Lower lobe of right lung (tissue), 2 donors: ENCODE results near the gene TMC6. TPM values are rescaled to one million over a fixed set of nuclear protein-coding genes. Genes with fewer than 3 reads are reported as not detected.
A peak's percentile ranks its signal among the peaks of the same experiment; 100 is the strongest.

Experiments
- ATAC-seq, 2 donors: fragments of 200-7000 bp; cut with Tn5 transposase; one replicate each; pipeline ENCODE4 v1.9.1; 2020 to 2022; ENCODE audit warnings: mild to moderate bottlenecking in 2 of 2, moderate library complexity in 2 of 2
- DNase-seq: peaks from one replicate; pipeline ENCODE4 v3.0.0-alpha.2; 2020
- H3K27ac ChIP-seq: fragments of 200-600 bp; one replicate; pipeline ENCODE4 v1.8.0; 2022
- H3K27me3 ChIP-seq: fragments of 200-600 bp; one replicate; pipeline ENCODE4 v1.8.0; 2022; ENCODE audit warnings: low read depth
- H3K36me3 ChIP-seq: fragments of 200-600 bp; one replicate; pipeline ENCODE4 v1.8.0; 2022; ENCODE audit warnings: mild to moderate bottlenecking
- H3K4me1 ChIP-seq: fragments of 200-600 bp; one replicate; pipeline ENCODE4 v1.8.0; 2022
- H3K4me3 ChIP-seq: fragments of 200-600 bp; one replicate; pipeline ENCODE4 v1.8.0; 2022; ENCODE audit warnings: mild to moderate bottlenecking
- H3K9me3 ChIP-seq: fragments of 200-600 bp; one replicate; pipeline ENCODE4 v1.8.0; 2022
- intact Hi-C: fragments of 100-400 bp; cut with DNase I; formaldehyde crosslinking; loops from one replicate; pipeline ENCODE4 v1.11.0; 2022
- total RNA-seq: library from RNA; stranded (reverse); fragmentation: NEBNext Ultra II Directional; extraction: Animal tissue kit (Norgen Biotek cat#: 25700); gene quantifications from one replicate; pipeline ENCODE4 v1.2.1, GENCODE V29; 2021
- TF ChIP-seq, protein P1 (sequence below): fragments of 200-600 bp; IDR thresholded peaks from one replicate; pipeline ENCODE4 v1.8.0; 2022; ENCODE audit warnings: antibody characterized with exemption, mild to moderate bottlenecking
- donor health status: DM: no; HTN: yes; CAD: no; lungs with severe emphysema.

Gene TMC6
- total RNA-seq, 1 donor from 2014 or later = 173 TPM

DNA sequence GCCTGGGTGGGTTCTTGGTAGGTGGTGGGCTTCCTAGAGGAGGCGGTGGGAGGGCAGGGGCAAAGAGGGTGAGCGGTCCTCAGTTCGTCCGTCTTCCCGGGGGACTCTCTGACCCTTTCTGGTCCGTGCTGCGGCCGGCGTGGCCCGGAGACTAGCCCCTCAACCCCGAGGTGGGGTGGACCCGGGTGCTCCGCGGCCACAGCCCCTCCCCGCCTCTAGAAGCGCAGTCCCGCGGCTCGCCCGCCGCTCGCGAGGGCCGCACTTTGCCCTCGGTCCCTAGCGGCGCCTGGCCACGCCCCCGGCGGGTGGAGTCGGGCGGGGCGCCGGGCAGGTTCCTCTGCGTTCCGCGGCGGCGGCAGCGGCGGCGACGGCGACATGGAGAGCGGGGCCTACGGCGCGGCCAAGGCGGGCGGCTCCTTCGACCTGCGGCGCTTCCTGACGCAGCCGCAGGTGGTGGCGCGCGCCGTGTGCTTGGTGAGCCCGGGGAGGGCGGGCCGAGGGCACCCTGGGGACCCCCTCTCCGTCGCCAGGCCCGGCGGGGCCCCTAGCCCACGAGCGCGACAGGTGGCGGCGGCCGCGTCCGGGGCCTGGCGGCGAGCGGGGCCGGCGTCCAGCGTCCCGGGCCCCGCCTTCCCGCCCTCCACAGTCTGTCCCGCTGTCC is 39.8 kb upstream of the TMC6 start, which contains the start of gene SYNGR2:
TSS of gene SYNGR2 (plus strand) at position 340 of the 661 bp plus-strand sequence. CDS start at position 376, 36 bp downstream.
- TF ChIP-seq, protein P1, sequence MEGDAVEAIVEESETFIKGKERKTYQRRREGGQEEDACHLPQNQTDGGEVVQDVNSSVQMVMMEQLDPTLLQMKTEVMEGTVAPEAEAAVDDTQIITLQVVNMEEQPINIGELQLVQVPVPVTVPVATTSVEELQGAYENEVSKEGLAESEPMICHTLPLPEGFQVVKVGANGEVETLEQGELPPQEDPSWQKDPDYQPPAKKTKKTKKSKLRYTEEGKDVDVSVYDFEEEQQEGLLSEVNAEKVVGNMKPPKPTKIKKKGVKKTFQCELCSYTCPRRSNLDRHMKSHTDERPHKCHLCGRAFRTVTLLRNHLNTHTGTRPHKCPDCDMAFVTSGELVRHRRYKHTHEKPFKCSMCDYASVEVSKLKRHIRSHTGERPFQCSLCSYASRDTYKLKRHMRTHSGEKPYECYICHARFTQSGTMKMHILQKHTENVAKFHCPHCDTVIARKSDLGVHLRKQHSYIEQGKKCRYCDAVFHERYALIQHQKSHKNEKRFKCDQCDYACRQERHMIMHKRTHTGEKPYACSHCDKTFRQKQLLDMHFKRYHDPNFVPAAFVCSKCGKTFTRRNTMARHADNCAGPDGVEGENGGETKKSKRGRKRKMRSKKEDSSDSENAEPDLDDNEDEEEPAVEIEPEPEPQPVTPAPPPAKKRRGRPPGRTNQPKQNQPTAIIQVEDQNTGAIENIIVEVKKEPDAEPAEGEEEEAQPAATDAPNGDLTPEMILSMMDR = no peak
- H3K36me3 ChIP-seq = peaks cover 25% of the 10 kb centered on the region
- no peaks in the 10 kb centered on the region for H3K9me3 ChIP-seq
- DNase-seq = peak; percentile 93
- H3K4me1 ChIP-seq = peaks cover 49% of the 10 kb centered on the region
- peak; percentile 86 to 90 for ATAC-seq
- intact Hi-C loops = no loop called here
- H3K4me3 ChIP-seq = peak within 1 kb of the TSS; percentile 90
- no peaks in the 10 kb centered on the region for H3K27me3 ChIP-seq
- peak within 1 kb of the TSS; percentile 86 for H3K27ac ChIP-seq

DNA sequence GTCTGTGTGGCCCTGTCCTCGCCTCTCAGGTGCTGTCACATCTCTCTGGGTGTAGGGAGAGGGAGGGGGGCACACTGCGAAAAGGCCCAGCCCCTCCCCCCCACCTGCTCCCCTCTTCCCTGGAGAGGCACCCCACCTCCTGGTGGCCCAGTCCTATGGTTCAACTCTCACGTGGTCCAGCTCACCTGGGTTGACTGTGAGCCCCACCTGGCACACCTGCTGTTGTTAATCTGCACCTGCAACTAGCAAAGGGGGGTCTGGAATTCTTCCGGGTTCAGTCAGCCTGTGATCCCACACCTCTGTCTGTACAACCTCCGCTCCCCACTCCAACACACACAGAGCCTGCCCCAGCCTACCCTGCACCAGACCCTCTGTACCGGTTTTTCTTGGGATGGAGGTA is 37.9 kb upstream of the TMC6 start:
- peaks cover 6% of the 10 kb centered on the region for H3K36me3 ChIP-seq
- no peaks in the 10 kb centered on the region for H3K27me3 ChIP-seq
- TF ChIP-seq, protein P1 = no peak
- no peak for ATAC-seq
- DNase-seq = no peak
- intact Hi-C loops = no loop called here
- no peaks in the 10 kb centered on the region for H3K9me3 ChIP-seq
- peaks cover 29% of the 10 kb centered on the region for H3K4me1 ChIP-seq
- H3K4me3 ChIP-seq = no peak overlapping the region
- H3K27ac ChIP-seq = no peak overlapping the region

DNA sequence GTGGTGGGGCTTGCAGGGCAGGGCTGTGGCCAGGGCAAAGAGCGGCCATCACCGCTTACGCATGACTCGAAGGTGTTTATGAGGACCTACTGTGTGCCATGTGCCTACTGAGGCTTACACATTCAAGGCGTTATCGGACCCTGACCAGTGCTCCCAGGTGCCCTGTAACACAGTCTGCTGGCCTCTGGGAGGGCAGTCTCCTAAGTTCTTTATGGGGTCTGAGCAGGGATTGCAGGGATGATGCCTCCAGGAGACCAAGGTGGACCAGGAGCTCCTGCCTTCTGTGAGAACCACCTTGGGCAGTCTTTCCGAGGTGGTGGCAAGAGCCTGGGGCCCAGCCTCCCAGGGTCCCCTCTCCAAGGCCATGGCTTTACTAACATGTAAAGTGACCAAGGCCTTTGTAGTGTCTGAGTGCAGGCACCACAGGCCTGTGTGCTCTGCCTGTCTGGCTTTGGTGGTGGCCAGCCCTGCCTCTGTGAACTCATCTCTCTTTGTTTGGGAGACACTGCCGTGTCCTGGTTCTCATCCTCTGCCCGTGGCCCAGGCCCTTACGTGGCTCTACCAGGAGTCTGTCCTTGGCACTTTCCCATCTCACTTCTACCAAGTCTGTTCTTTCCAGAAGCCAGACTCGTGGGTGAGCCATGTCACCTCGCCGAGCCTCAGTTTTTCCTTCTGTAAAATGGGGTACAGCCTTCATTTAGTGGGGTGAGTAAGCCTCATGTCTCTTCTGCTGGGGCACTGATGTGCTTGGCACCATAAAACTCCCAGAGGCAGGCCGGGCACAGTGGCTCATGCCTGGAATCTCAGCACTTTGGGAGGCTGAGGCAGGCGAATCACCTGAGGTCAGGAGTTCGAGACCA is 36.4 kb upstream of the TMC6 start:
- Histone ChIP-seq H3K36me3 (no peaks in the 10 kb centered on the region), H3K4me3 (no peak overlapping the region), H3K27me3 (no peaks in the 10 kb centered on the region), H3K9me3 (no peaks in the 10 kb centered on the region), H3K27ac (no peak overlapping the region), H3K4me1 (peaks cover 15% of the 10 kb centered on the region)
- DNase-seq (no peak), ATAC-seq (no peak)
- TF ChIP-seq, protein P1 = no peak
- intact Hi-C loops = no loop called here

DNA sequence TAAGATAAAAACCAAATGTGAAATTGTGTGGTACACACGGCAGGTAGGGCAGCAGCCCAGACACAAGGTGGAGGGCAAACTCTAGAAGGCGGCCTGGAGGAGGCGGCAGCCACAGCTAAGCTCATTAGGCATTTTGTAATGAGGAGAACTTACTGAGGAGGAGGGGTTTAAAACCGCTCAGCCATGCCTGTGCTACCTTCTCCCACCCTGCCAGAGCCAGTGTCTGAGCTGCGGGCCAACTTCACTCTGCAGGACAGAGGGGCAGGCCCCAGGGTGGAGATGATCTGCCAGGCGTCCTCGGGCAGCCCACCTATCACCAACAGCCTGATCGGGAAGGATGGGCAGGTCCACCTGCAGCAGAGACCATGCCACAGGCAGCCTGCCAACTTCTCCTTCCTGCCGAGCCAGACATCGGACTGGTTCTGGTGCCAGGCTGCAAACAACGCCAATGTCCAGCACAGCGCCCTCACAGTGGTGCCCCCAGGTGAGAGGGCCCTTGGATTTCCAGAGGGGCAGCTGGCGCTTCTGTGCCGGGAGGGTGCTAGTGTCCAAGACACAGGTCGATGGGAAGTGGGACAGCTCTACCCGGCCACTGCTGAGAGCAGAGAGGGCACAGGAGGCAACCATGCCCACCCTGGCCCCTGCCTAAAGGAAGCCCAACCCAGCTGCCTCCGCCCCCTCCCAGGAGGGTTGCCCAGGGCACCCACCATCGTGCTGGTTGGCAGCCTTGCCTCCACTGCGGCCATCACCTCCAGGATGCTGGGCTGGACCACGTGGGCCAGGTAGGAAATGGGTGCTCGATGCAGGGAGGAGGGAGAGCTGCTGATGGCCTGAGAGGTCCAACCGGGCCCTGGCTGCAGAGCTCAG is 35.6 kb upstream of the TMC6 start:
- no peak overlapping the region for H3K27ac ChIP-seq
- H3K27me3 ChIP-seq = no peaks in the 10 kb centered on the region
- DNase-seq (no peak), ATAC-seq (no peak)
- H3K4me1 ChIP-seq = peaks cover 6% of the 10 kb centered on the region
- intact Hi-C loops = no loop called here
- H3K36me3 ChIP-seq = no peaks in the 10 kb centered on the region
- H3K9me3 ChIP-seq = no peaks in the 10 kb centered on the region
- TF ChIP-seq, protein P1 = no peak
- H3K4me3 ChIP-seq = no peak overlapping the region

DNA sequence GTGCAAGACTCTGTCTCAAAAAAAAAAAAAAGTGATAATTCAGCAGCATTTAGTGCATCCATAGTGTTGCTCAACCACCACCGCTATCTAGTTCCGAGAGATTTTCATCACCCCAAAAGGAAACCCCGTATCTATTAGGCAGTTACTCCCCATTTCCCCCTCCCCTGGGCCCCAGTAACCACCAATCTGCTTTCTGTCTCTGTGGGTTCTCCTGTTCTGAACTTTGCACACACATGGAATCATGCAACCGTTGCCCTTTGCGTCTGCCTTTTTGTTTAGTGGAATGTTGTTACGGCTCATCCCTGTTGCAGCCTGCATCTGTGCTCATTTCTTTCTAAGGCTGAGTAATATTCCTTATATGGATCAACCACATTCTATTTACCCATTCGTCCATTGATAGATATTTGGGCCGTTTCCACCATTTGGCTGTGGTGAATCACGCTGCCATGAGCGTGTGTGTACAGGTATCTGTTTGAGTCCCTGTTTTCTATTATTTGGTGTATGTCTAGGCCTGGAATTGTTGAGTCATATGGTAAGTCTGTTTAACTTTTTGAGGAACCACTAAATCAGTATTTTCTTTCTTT is 31.1 kb upstream of the TMC6 start:
- no peaks in the 10 kb centered on the region for H3K4me1 ChIP-seq
- ATAC-seq = peak in 1 of 2 donors; percentile 15
- intact Hi-C loops = no loop called here
- TF ChIP-seq, protein P1 = no peak
- no peak overlapping the region for H3K4me3 ChIP-seq
- H3K27ac ChIP-seq = no peak overlapping the region
- H3K9me3 ChIP-seq = no peaks in the 10 kb centered on the region
- no peaks in the 10 kb centered on the region for H3K27me3 ChIP-seq
- DNase-seq = no peak
- no peaks in the 10 kb centered on the region for H3K36me3 ChIP-seq
